A204.1 (cell line): ENCODE data around the gene PDK3.

Experiments used
- FAIRE-seq: peaks from 2 replicates; lab custom pipeline; 2012; peaks lifted over from hg19 to GRCh38; lab: Jason Lieb, UNC

PDK3 gene

GRCh38 chrX:24464836-24465531 lies at the start of gene PDK3:
Gene PDK3, plus strand, starts transcription at chrX:24465286. Its CDS starts 170 bp downstream, at chrX:24465456.
- FAIRE-seq: no peak

GRCh38 chrX:24415921-24416320 lies 49.2 kb upstream of the PDK3 start:
- FAIRE-seq: no peak

GRCh38 chrX:24423960-24424359 lies 41.1 kb upstream of the PDK3 start:
- FAIRE-seq: no peak

GRCh38 chrX:24424948-24425347 lies 40.1 kb upstream of the PDK3 start:
- no peak for FAIRE-seq

- FAIRE-seq: no peak
Measured at GRCh38 chrX:24425806-24426205, 39.3 kb upstream of the PDK3 start.

- no peak for FAIRE-seq
Measured at GRCh38 chrX:24426340-24426913, 38.7 kb upstream of the PDK3 start.

- no peak for FAIRE-seq
Measured at GRCh38 chrX:24426921-24427746, 38.0 kb upstream of the PDK3 start.

- no peak for FAIRE-seq
Measured at GRCh38 chrX:24427747-24428019, 37.4 kb upstream of the PDK3 start.

GRCh38 chrX:24428516-24428915 lies 36.6 kb upstream of the PDK3 start:
- no peak for FAIRE-seq

GRCh38 chrX:24435060-24435459 lies 30.0 kb upstream of the PDK3 start:
- FAIRE-seq: no peak

GRCh38 chrX:24443918-24444317 lies 21.2 kb upstream of the PDK3 start:
- FAIRE-seq: no peak

- FAIRE-seq: no peak
Measured at GRCh38 chrX:24444645-24445044, 20.4 kb upstream of the PDK3 start.

GRCh38 chrX:24448762-24449250 lies 16.3 kb upstream of the PDK3 start:
- no peak for FAIRE-seq

- FAIRE-seq: no peak
Measured at GRCh38 chrX:24463077-24463476, 2.0 kb upstream of the PDK3 start.

- no peak for FAIRE-seq
Measured at GRCh38 chrX:24464498-24464835, 619 bp upstream of the PDK3 start.

- FAIRE-seq: no peak
Measured at GRCh38 chrX:24465532-24465865, 413 bp downstream of the PDK3 start.

- no peak for FAIRE-seq
Measured at GRCh38 chrX:24466025-24466424, 939 bp downstream of the PDK3 start.

GRCh38 chrX:24468245-24468644 lies 3.2 kb downstream of the PDK3 start:
- no peak for FAIRE-seq

GRCh38 chrX:24471808-24472207 lies 6.7 kb downstream of the PDK3 start:
- no peak for FAIRE-seq

GRCh38 chrX:24475480-24475879 lies 10.4 kb downstream of the PDK3 start:
- FAIRE-seq: no peak

GRCh38 chrX:24478509-24478908 lies 13.4 kb downstream of the PDK3 start:
- no peak for FAIRE-seq

- FAIRE-seq: no peak
Measured at GRCh38 chrX:24479924-24480323, 14.8 kb downstream of the PDK3 start.

GRCh38 chrX:24480400-24480865 lies 15.3 kb downstream of the PDK3 start:
- no peak for FAIRE-seq
